ENCODE measurements around the gene ZNF521. TPM values are rescaled to one million over a fixed set of nuclear protein-coding genes. Genes with fewer than 3 reads are reported as not detected.

Gene ZNF521
- total and polyA plus RNA-seq, 2 of the 13 experiments (the other 11 are each of a cell fraction or from before 2014, with no cell fraction given), result 0.02 TPM; not detected in 1

DNA sequence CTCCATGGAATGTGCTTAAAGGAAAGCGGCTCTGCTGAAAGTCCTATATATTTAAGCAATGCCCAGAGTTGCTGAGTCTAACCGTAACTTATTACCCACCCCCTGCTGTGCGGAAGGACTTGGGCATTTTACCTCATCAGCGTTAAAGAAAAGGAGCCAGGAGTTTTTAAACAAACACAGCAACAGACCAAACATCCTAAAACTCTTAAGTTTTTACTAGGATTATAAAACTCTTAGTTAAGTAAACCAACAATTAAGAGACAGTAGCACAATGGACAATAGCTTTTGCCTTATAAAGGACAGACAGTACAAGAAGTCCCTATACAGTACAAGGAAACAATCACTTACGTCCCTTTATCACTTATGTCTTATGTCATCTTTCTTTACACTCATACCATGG, 90.2 kb downstream of the ZNF521 start:
- Histone ChIP-seq H3K4me1 (ENCODE audit: insufficient read depth, low read length) (no peaks in the 10 kb centered on the region), H3K36me3 (replicated peaks in 1 of 2; ENCODE audit: control insufficient read depth in 1 of 2, insufficient read depth in 2 of 2, low read length in 2 of 2) (no peaks in the 10 kb centered on the region), H3K4me2 (ENCODE audit: low read depth, low read length) (no peak overlapping the region), H3K9me3 (ENCODE audit: low read length) (no peaks in the 10 kb centered on the region), H3K27ac (ENCODE audit: extremely low read length, insufficient read depth, low read length) (no peak overlapping the region), H4K20me1 (ENCODE audit: insufficient read depth, low read length) (no peaks in the 10 kb centered on the region), H3K4me3 (replicated peaks in 1 of 3; ENCODE audit: insufficient read depth in 1 of 3, low read depth in 2 of 3, low read length in 3 of 3) (no peak overlapping the region), H3K9ac (ENCODE audit: insufficient read depth, low read depth, low read length) (no peak overlapping the region), H3K27me3 (ENCODE audit: control insufficient read depth in 1 of 2, insufficient read depth in 2 of 2, low read length in 2 of 2) (no peaks in the 10 kb centered on the region; a peak in 1 of 5 replicates), H3K79me2 (ENCODE audit: insufficient read depth, low read length) (no peaks in the 10 kb centered on the region), H2AFZ (ENCODE audit: low read length) (no peak overlapping the region)
- in situ Hi-C loops (cut with HindIII; ENCODE audit: extremely low pct_ligation_motif_present, low pct_unique_long_range_greater_than_20kb) (no loop called here), intact Hi-C loops (cut with micrococcal nuclease; ENCODE audit: unreplicated experiment) (loop anchor here (10.0 kb wide), 1 partner anchor 57 kb away; no protein-coding TSS in a partner anchor)
- ATAC-seq (no peak), DNase-seq (ENCODE audit: low spot score) (no peak), FAIRE-seq (no peak)
- POLR2A ChIA-PET, result no interaction called here
- 4% methylated on average over 5 of the region's 5 CpGs for WGBS (ENCODE audit: low lambda C conversion rate)
- CTCF ChIA-PET (ENCODE audit: low intra/inter-chr PET ratio, low total read pairs), result no interaction called here
- no TSS peak for BruUV-seq (replicated peaks)
- TF ChIP-seq MLLT10 (CRISPR knock-in tag; IDR thresholded peaks at IDR 0.05) (no peak), ZNF614 (CRISPR knock-in tag; IDR thresholded peaks at IDR 0.05; ENCODE audit: borderline replicate concordance) (no peak), DNMT1 (CRISPR knock-in tag; IDR thresholded peaks at IDR 0.05) (no peak), ZNF224 (CRISPR knock-in tag; IDR thresholded peaks at IDR 0.05) (no peak), NR2F1 (CRISPR knock-in tag; IDR thresholded peaks at IDR 0.05) (no peak), ZNF552 (CRISPR knock-in tag; IDR thresholded peaks at IDR 0.05; ENCODE audit: borderline replicate concordance) (no peak), MAFG (CRISPR knock-in tag; IDR thresholded peaks at IDR 0.05) (no peak), TBP (CRISPR knock-in tag; IDR thresholded peaks at IDR 0.05) (no peak), SIN3A (IDR thresholded peaks at IDR 0.05; ENCODE audit: borderline replicate concordance, low read depth, low read length) (no peak), ZNF629 (CRISPR knock-in tag; conservative IDR thresholded peaks at IDR 0.05) (no peak), MATR3 (CRISPR knock-in tag; IDR thresholded peaks at IDR 0.05) (no peak)
- TF ChIP-seq, protein P1, sequence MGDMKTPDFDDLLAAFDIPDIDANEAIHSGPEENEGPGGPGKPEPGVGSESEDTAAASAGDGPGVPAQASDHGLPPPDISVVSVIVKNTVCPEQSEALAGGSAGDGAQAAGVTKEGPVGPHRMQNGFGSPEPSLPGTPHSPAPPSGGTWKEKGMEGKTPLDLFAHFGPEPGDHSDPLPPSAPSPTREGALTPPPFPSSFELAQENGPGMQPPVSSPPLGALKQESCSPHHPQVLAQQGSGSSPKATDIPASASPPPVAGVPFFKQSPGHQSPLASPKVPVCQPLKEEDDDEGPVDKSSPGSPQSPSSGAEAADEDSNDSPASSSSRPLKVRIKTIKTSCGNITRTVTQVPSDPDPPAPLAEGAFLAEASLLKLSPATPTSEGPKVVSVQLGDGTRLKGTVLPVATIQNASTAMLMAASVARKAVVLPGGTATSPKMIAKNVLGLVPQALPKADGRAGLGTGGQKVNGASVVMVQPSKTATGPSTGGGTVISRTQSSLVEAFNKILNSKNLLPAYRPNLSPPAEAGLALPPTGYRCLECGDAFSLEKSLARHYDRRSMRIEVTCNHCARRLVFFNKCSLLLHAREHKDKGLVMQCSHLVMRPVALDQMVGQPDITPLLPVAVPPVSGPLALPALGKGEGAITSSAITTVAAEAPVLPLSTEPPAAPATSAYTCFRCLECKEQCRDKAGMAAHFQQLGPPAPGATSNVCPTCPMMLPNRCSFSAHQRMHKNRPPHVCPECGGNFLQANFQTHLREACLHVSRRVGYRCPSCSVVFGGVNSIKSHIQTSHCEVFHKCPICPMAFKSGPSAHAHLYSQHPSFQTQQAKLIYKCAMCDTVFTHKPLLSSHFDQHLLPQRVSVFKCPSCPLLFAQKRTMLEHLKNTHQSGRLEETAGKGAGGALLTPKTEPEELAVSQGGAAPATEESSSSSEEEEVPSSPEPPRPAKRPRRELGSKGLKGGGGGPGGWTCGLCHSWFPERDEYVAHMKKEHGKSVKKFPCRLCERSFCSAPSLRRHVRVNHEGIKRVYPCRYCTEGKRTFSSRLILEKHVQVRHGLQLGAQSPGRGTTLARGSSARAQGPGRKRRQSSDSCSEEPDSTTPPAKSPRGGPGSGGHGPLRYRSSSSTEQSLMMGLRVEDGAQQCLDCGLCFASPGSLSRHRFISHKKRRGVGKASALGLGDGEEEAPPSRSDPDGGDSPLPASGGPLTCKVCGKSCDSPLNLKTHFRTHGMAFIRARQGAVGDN (CRISPR knock-in tag; IDR thresholded peaks at IDR 0.05), result no peak
- TF ChIP-seq, protein P2, sequence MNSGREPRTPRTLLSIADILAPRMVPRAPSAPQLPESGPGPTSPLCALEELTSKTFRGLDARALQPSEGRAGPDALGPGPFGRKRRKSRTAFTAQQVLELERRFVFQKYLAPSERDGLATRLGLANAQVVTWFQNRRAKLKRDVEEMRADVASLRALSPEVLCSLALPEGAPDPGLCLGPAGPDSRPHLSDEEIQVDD (CRISPR knock-in tag; IDR thresholded peaks at IDR 0.05; ENCODE audit: borderline replicate concordance), result no peak
- TF ChIP-seq, protein P3, sequence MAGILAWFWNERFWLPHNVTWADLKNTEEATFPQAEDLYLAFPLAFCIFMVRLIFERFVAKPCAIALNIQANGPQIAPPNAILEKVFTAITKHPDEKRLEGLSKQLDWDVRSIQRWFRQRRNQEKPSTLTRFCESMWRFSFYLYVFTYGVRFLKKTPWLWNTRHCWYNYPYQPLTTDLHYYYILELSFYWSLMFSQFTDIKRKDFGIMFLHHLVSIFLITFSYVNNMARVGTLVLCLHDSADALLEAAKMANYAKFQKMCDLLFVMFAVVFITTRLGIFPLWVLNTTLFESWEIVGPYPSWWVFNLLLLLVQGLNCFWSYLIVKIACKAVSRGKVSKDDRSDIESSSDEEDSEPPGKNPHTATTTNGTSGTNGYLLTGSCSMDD (CRISPR knock-in tag; IDR thresholded peaks at IDR 0.05), result no peak
